GM19395 (cell line): ENCODE data around the gene NDUFB10.
A peak's percentile ranks its signal among the peaks of the same experiment; 100 is the strongest.
"Not testable (repeated sequence)": the region's sequence is repeated elsewhere in the genome, so short reads cannot be mapped to it uniquely, and the experiment has no call there.

Source experiments
- ATAC-seq: cut with Tn5 transposase; IDR thresholded peaks from one replicate; pipeline ENCODE4 v1.9.1; 2021; ENCODE audit warnings: mild to moderate bottlenecking, moderate library complexity; ENCODE audit not compliant: unreplicated experiment

The NDUFB10 gene

GRCh38 chr16:1944612-1945199, 14.6 kb upstream of the NDUFB10 start:
- no peak for ATAC-seq

DNA sequence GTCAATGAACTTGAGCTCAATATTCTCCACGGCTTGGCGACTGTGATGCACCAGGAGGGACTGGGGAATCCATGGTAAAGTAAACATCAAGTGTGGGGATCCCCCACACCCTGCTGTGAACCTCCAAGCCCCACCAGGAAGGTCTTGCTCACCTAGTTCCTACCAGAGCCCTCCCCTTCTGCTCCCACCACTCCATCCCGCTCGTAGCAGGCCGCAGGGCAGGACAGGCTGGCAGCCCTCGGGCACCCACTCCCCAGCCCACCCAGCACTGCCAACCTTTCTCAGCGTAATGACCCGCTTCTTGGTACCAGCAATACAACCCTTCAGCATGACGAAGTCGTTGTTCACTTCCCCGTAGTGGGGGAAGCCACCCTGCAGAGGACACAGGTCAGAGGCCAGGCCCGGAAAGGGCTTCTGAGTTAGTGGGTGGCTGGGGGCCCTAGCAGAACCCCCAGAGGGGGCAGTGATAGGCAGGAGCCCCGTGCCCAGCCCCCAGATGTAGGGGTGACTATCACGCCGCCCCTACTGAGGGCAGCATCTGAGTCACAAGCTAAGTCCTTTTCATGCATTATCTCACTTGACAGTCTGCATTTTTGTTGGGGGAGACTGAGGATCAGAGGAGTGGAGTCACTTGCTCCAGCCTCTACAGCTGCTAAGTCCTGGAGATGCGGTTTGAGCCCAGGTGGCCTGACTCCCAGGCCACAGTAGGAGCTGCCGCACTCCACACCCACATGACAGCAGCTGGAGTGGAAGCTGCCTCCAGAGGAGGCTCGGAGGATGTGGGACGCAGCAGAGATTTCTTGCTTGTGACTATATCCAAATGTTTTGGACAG, 13.6 kb upstream of the NDUFB10 start:
- no peak for ATAC-seq

GRCh38 chr16:1946495-1947368, 12.6 kb upstream of the NDUFB10 start:
- no peak for ATAC-seq

- no peak for ATAC-seq
Measured at GRCh38 chr16:1947369-1947670, 12.0 kb upstream of the NDUFB10 start.

DNA sequence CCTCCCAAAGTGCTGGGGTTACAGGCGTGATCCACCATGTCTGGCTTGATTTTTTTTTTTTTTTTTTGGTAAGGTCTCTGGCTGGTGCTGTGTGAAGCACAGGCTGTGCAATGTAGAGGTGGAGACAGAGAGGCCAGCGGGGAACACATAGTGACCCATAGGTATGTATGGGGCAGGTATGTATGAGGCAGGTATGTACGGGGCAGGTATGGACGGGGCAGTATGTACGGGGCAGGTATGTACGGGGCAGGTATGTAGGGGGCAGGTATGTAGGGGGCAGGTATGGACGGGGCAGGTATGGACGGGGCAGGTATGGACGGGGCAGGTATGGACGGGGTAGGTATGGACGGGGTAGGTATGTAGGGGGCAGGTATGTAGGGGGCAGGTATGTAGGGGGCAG, 9.8 kb upstream of the NDUFB10 start:
- no peak for ATAC-seq

GRCh38 chr16:1950047-1950446, 9.3 kb upstream of the NDUFB10 start:
- no peak for ATAC-seq

- ATAC-seq: no peak
Measured at GRCh38 chr16:1950559-1950958, 8.8 kb upstream of the NDUFB10 start.

DNA sequence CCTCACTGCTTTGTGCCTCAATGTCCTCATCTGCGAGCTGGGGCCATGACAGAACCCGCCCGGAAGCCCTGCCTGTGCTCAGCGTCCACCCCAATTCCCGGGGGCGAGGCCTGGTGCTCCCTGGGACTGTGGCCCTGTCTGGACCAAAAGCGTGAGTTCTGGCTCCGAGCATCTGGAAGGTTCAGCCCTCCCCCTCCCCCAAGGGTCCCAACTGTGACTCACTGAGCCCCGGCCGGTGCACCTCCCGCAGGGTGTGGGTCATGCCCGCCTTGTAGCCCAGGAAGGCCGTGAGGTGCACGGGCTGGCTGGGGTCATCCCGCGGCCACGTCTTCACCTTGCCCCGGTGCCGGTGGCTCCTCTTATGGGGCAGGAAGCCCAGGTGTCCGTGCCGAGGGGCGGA, 5.6 kb upstream of the NDUFB10 start:
- ATAC-seq: no peak

GRCh38 chr16:1957434-1958142, 1.8 kb upstream of the NDUFB10 start:
- not testable (repeated sequence) for ATAC-seq

- not testable (repeated sequence) for ATAC-seq
Measured at GRCh38 chr16:1958143-1958491, 1.2 kb upstream of the NDUFB10 start.

DNA sequence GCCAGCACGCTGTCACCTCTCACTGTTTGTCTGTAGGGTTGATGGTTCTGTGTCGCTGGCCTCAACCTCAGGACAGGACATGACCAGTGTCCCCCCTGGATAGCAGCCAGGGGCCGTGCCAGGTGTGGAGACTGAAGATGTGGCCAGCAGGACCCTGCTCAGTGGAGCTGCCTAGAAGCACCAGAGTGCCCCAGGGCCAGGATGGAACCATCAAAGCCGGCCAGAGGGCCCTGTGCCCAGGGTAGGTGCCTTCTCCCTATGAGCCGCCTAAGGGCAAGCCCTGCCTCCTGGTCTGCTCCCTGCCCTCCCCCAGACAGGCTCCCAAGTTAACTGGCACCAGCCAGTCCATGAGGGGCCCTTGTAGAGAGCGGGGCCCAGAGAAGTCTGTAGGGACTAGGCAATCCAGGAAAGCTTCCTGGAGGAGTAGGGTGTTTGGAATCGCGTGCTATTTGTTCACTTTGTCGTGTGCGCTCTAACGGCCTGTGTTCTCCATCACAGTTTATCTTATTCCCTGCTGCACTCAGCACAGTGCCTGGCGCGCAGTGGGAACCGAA, 546 bp upstream of the NDUFB10 start:
- no peak for ATAC-seq

GRCh38 chr16:1960665-1961630, 1.6 kb downstream of the NDUFB10 start:
- ATAC-seq: no peak

- ATAC-seq: no peak
Measured at GRCh38 chr16:1961651-1962067, 2.3 kb downstream of the NDUFB10 start.

DNA sequence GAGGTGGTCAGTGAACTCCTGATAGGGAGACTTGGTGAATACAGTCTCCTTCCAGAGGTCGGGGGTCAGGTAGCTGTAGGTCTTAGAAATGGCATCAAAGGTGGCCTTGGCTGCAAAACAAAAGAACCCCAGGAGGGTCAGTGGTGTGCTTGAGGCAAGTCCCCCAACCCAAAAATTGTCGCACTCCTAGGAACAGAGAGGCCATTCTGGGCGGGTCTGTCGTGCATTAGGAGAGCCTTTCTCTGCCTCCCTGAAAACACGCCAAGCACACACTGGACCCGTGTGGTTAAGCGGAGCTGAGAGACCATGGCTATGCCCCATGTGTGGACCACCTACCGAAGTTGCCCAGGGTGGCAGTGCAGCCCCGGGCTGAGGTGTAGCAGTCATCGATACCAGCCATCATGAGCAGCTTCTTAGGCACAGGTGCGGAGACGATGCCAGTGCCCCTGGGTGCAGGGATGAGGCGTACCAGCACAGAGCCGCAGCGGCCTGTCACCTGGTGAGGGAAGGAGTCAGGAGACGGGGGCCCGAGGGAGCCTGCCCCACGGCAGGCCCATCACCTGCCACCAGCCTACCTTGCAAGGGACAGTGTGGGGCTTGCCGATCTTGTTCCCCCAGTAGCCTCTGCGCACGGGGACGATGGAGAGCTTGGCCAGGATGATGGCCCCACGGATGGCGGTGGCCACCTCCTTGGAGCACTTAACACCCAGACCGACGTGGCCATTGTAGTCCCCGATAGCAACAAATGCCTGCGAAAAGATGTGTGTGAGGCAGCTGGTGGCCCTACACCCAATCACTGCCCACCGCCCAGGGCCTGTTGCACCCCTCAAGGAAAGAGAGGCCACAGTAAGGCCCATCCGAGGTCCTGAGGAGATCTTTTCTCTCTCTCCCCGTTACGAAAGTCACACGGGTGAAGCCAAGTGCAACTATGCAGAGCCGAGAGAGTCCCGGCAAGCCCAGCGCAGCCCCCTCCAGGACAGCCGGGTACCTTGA, 3.1 kb downstream of the NDUFB10 start:
- not testable (repeated sequence) for ATAC-seq

DNA sequence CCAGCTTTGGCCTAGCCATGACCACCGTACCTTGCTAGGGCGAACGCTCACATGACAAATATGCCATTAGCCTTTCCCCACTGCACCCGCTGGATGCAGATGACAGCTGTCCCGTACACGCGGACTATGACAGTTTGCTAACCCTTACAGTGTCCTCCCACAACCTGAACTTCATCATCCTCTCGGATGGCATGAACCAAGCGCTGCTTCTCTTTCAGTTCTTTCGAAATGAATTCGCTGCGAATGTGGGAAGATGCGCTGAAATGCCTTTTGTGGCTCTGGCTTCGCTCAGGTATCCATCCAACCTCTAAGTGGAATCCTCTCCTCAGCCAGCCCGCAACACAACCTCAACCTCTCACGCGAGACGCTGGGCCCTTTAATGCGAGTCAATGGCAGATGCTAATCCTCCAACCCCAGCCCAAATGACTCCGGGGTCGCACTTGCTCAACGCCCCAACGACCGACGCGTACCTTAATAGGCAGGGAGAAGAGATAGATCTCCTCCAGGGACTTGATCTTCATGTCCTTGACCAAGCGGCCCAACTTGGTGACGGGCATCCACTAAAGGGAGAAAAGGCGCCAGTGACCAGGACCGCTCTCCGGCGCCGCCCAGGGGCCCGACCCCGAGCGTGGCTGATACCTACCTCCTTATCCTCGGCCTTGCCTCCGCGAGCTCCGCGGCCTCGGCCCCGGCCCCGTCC, 4.6 kb downstream of the NDUFB10 start:
- peak; percentile 14 for ATAC-seq

GRCh38 chr16:1964506-1965395, 5.4 kb downstream of the NDUFB10 start, which contains the start of gene RPS2:
TSS of gene RPS2 (minus strand) at chr16:1964826. CDS start at chr16:1964625, 201 bp downstream.
- ATAC-seq: peak; percentile 79
